Astrocyte (in vitro differentiated cells and primary cell): ENCODE data around the gene UNC93A. TPM values are rescaled to one million over a fixed set of nuclear protein-coding genes. Genes with fewer than 3 reads are reported as not detected.
A peak's percentile ranks its signal among the peaks of the same experiment; 100 is the strongest.

Experiments
- DNase-seq: peaks from one replicate; pipeline ENCODE4 v3.0.0-alpha.2; 2010; ENCODE audit warnings: low read depth
- FAIRE-seq: peaks from 2 replicates; lab custom pipeline; 2011; peaks lifted over from hg19 to GRCh38; lab: Jason Lieb, UNC
- H2AFZ ChIP-seq: 2 replicates; pipeline ENCODE4 v1.6.0; 2012; ENCODE audit warnings: low read depth, low read length, inconsistent platforms
- H3K27ac ChIP-seq: 2 replicates; pipeline ENCODE4 v1.5.1; 2011; ENCODE audit warnings: low read depth, low read length, inconsistent platforms
- H3K27me3 ChIP-seq: 2 replicates; pipeline ENCODE4 v1.6.0; 2011; ENCODE audit warnings: low read length, inconsistent platforms; ENCODE audit not compliant: insufficient read depth
- H3K36me3 ChIP-seq: 2 replicates; pipeline ENCODE4 v1.5.1; 2011; ENCODE audit warnings: low read length, inconsistent platforms; ENCODE audit not compliant: insufficient read depth
- H3K4me1 ChIP-seq: 2 replicates; pipeline ENCODE4 v1.5.1; 2011; ENCODE audit warnings: low read length, inconsistent platforms; ENCODE audit not compliant: insufficient read depth
- H3K4me2 ChIP-seq: 2 replicates; pipeline ENCODE4 v1.6.0; 2012; ENCODE audit warnings: low read length, inconsistent platforms
- H3K4me3 ChIP-seq: 2 replicates; pipeline ENCODE4 v1.5.1; 2011; ENCODE audit warnings: low read depth, mild to moderate bottlenecking, low read length, inconsistent platforms; ENCODE audit not compliant: insufficient read depth
- H3K79me2 ChIP-seq: 2 replicates; pipeline ENCODE4 v1.6.0; 2012; ENCODE audit warnings: mild to moderate bottlenecking, low read length, inconsistent platforms; ENCODE audit not compliant: insufficient read depth
- H3K9ac ChIP-seq: 2 replicates; pipeline ENCODE4 v1.6.0; 2012; ENCODE audit warnings: mild to moderate bottlenecking, low read length, inconsistent platforms
- H3K9me3 ChIP-seq: 2 replicates; pipeline ENCODE4 v1.5.1; 2012; ENCODE audit warnings: low read depth, mild to moderate bottlenecking, low read length, inconsistent platforms; ENCODE audit not compliant: insufficient read depth
- H4K20me1 ChIP-seq: 2 replicates; pipeline ENCODE4 v1.6.0; 2012; ENCODE audit warnings: low read length, inconsistent platforms; ENCODE audit not compliant: insufficient read depth
- H3K27ac Mint-ChIP-seq: one replicate; pipeline ENCODE4 v1.8.0; 2021; ENCODE audit warnings: mild to moderate bottlenecking, mixed read lengths; ENCODE audit not compliant: unreplicated experiment
- H3K27me3 Mint-ChIP-seq: one replicate; pipeline ENCODE4 v1.8.0; 2021; ENCODE audit warnings: low read depth, mixed read lengths; ENCODE audit not compliant: unreplicated experiment
- H3K36me3 Mint-ChIP-seq: one replicate; pipeline ENCODE4 v1.8.0; 2021; ENCODE audit warnings: low read depth, mixed read lengths; ENCODE audit not compliant: unreplicated experiment
- H3K4me1 Mint-ChIP-seq: one replicate; pipeline ENCODE4 v1.8.0; 2021; ENCODE audit warnings: low read depth, mixed read lengths; ENCODE audit not compliant: unreplicated experiment
- H3K4me3 Mint-ChIP-seq: one replicate; pipeline ENCODE4 v1.8.0; 2021; ENCODE audit warnings: mild to moderate bottlenecking, moderate library complexity, mixed read lengths; ENCODE audit not compliant: unreplicated experiment
- H3K9me3 Mint-ChIP-seq: one replicate; pipeline ENCODE4 v1.8.0; 2021; ENCODE audit warnings: mild to moderate bottlenecking, mixed read lengths; ENCODE audit not compliant: unreplicated experiment
- EZH2 ChIP-seq: IDR thresholded peaks from 2 replicates; pipeline ENCODE4 v1.6.1; 2012; ENCODE audit warnings: mild to moderate bottlenecking, low read length, inconsistent platforms; ENCODE audit not compliant: insufficient read depth
- total RNA-seq: library from RNA; stranded (reverse); gene quantifications from 2 replicates; pipeline ENCODE4 v1.2.1, GENCODE V29; 2021
- TF ChIP-seq, protein P1 (sequence below): IDR thresholded peaks from 2 replicates; pipeline ENCODE4 v1.5.1; 2011; ENCODE audit warnings: low read depth, mild to moderate bottlenecking, inconsistent platforms, low read length, moderate library complexity; ENCODE audit not compliant: insufficient read depth

Gene UNC93A
- total RNA-seq, 1 donor from 2014 or later, result not detected

DNA sequence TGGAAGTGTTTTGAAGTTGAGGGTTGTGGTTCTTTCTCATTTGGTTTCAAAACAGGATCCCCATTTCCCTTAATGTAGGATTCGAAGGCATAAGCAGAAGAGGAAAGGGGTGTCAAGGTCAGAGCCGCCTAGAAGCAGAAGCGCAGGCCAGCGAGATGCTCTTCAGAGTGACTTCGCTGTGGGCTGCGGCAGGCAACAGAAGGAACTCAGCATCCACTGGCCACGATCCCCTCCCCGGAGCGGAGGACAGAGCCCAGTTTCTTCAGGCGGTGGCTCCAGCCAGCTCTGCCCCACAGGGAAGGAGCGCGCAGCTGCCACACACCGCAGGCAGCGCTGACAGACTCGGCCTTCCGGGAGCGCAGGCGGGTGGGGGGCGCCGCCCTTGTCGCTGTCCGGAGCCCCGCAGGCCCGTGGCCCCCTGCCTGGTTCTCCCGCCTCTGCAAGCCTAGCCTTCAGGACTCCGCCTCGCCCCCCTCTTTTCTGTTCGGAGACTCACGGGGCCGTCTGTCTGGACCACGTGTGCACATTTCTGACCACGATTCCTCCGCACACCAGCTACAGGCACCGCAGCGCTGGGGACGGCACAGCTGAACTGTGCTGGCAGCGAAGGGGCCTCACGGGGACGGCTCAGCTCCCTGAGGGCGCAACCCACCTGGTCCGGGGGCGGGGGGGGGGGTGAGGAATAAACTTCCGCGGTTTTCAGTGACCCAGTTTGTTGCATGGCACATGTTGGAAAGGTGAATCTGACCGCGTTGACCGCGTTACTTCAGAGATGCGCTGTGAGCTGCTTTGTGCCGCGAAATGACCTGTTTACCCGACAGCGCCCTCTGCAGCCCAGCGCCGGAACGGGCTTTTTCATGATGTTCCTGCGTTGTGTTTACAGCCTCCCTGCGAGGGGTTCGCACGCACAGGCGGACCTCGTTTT lies 59.9 kb downstream of the UNC93A start:
- Mint-ChIP-seq H3K27me3 (peaks cover 22% of the 10 kb centered on the region), H3K4me1 (no peaks in the 10 kb centered on the region), H3K9me3 (peaks cover 3% of the 10 kb centered on the region), H3K4me3 (peak overlapping the region; percentile 84), H3K36me3 (peaks cover 2% of the 10 kb centered on the region), H3K27ac (no peak overlapping the region)
- peak overlapping the region; percentile 89 for H3K4me2 ChIP-seq
- TF ChIP-seq EZH2, result no peak
- TF ChIP-seq, protein P1, sequence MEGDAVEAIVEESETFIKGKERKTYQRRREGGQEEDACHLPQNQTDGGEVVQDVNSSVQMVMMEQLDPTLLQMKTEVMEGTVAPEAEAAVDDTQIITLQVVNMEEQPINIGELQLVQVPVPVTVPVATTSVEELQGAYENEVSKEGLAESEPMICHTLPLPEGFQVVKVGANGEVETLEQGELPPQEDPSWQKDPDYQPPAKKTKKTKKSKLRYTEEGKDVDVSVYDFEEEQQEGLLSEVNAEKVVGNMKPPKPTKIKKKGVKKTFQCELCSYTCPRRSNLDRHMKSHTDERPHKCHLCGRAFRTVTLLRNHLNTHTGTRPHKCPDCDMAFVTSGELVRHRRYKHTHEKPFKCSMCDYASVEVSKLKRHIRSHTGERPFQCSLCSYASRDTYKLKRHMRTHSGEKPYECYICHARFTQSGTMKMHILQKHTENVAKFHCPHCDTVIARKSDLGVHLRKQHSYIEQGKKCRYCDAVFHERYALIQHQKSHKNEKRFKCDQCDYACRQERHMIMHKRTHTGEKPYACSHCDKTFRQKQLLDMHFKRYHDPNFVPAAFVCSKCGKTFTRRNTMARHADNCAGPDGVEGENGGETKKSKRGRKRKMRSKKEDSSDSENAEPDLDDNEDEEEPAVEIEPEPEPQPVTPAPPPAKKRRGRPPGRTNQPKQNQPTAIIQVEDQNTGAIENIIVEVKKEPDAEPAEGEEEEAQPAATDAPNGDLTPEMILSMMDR, result peak; percentile 64
- no peaks in the 10 kb centered on the region for H3K36me3 ChIP-seq
- H3K27me3 ChIP-seq, result peaks cover 12% of the 10 kb centered on the region
- H2AFZ ChIP-seq, result peak overlapping the region; percentile 91
- no peaks in the 10 kb centered on the region for H4K20me1 ChIP-seq
- peak overlapping the region; percentile 46 for H3K9ac ChIP-seq
- no peaks in the 10 kb centered on the region for H3K9me3 ChIP-seq
- DNase-seq (peak; percentile 30), FAIRE-seq (no peak)
- H3K27ac ChIP-seq, result no peak overlapping the region
- peaks cover 10% of the 10 kb centered on the region for H3K4me1 ChIP-seq
- H3K79me2 ChIP-seq, result no peaks in the 10 kb centered on the region
- peak overlapping the region; percentile 56 for H3K4me3 ChIP-seq

DNA sequence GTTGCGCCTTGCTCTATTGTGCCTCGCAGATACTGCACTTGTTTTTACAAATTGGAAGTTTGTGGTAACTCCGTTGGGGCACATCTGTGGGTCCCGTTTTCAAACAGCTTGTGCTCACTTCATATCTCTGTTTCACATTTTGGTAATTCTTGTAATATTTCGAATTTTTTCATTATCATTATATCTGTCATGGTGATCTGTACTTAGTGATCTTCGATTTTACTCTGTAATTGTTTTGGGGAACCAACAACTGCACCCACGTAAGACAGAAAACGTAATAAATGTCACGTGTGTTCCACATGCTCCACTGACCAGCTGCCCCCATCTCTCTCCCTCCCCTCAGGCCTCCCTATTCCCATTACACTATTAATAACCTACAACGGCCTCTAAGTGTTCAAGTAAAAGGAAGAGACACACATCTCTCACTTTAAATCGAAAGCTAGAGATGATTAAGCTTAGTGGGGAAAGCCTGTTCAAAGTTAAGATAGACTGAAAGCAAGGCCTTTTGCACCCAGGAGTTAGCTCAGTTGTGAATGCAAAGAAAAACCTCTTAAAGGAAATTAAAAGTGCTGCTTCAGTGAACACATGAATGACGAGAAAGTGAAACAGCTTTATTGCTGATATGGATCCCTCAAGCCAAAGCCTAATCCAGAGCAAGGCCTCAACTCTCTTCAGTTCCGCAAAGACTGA lies 60.7 kb downstream of the UNC93A start:
- H4K20me1 ChIP-seq, result no peaks in the 10 kb centered on the region
- Mint-ChIP-seq H3K9me3 (peaks cover 3% of the 10 kb centered on the region), H3K27me3 (peaks cover 23% of the 10 kb centered on the region), H3K36me3 (peaks cover 2% of the 10 kb centered on the region), H3K4me1 (no peaks in the 10 kb centered on the region), H3K27ac (no peak overlapping the region), H3K4me3 (peak overlapping the region; percentile 84)
- no peaks in the 10 kb centered on the region for H3K9me3 ChIP-seq
- no peak overlapping the region for H3K27ac ChIP-seq
- H3K4me1 ChIP-seq, result peaks cover 10% of the 10 kb centered on the region
- no peaks in the 10 kb centered on the region for H3K36me3 ChIP-seq
- FAIRE-seq (no peak), DNase-seq (no peak)
- TF ChIP-seq EZH2, result no peak
- TF ChIP-seq, protein P1, result no peak
- H3K4me2 ChIP-seq, result peak overlapping the region; percentile 89
- H2AFZ ChIP-seq, result peak overlapping the region; percentile 91
- no peak overlapping the region for H3K9ac ChIP-seq
- peaks cover 12% of the 10 kb centered on the region for H3K27me3 ChIP-seq
- H3K79me2 ChIP-seq, result no peaks in the 10 kb centered on the region
- H3K4me3 ChIP-seq, result peak overlapping the region; percentile 56
